ENCODE data around the gene BTBD2. TPM values are rescaled to one million over a fixed set of nuclear protein-coding genes. Genes with fewer than 3 reads are reported as not detected.

Gene BTBD2
- total RNA-seq: 64.8 and 101 TPM in 2 replicates

DNA sequence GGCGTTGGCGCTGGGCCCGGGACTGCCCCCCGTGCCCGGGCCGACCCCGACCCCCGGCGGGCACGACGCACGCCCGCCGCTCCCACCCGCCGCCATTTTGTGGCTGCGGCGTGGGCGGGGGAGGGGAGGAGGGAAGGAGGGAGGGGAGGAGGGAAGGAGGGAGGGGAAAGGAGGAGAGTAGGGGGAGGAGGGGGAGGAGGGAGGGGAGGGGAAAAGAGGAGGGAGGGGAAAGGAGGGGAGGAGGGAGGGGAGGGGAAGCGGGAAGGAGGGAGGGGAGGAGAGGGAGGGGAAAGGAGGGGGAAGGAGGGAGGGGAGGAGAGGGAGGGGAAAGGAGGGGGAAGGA is at the start of gene BTBD2:
Gene BTBD2, minus strand, starts transcription at position 107 of the 343 bp plus-strand sequence. Its CDS starts 11 bp downstream, at position 96.

GRCh38 chr19:2050991-2051772 is 35.7 kb upstream of the BTBD2 start, which contains the start of gene MKNK2:
MKNK2 (minus strand) TSS chr19:2051244; CDS start chr19:2050851, 393 bp downstream.

GRCh38 chr19:1941146-1942077 is 74.1 kb downstream of the BTBD2 start, which contains the start of gene CSNK1G2:
CSNK1G2 (plus strand) TSS chr19:1941172; CDS start chr19:1969773, 28,601 bp downstream.

Other genes starting within 250 kb of the BTBD2 start
- 0.28 and 1.4 TPM in 2 replicates for gene ATP8B3, start 203.4 kb downstream of the BTBD2 start, total RNA-seq
- gene REXO1, start 167.2 kb downstream of the BTBD2 start, total RNA-seq: 16.8 and 22.7 TPM in 2 replicates
- 19.2 and 22.6 TPM in 2 replicates for gene KLF16, start 152.1 kb downstream of the BTBD2 start, total RNA-seq
- gene ABHD17A, start 130.2 kb downstream of the BTBD2 start, total RNA-seq: 126 and 133 TPM in 2 replicates
- 9.6 and 12.4 TPM in 2 replicates for gene ADAT3, start 110.3 kb downstream of the BTBD2 start, total RNA-seq
- 84.6 and 136 TPM in 2 replicates for gene SCAMP4, start 110.3 kb downstream of the BTBD2 start, total RNA-seq
- gene CSNK1G2, start 74.5 kb downstream of the BTBD2 start, total RNA-seq: 79.0 and 82.8 TPM in 2 replicates
- gene MKNK2, start 35.5 kb upstream of the BTBD2 start, total RNA-seq: 348 and 384 TPM in 2 replicates
- 40.6 and 53.2 TPM in 2 replicates for gene MOB3A, start 80.6 kb upstream of the BTBD2 start, total RNA-seq
- 4.3 and 4.4 TPM in 2 replicates for gene IZUMO4, start 81.2 kb upstream of the BTBD2 start, total RNA-seq
- 81.8 and 94.4 TPM in 2 replicates for gene AP3D1, start 135.9 kb upstream of the BTBD2 start, total RNA-seq
- 12.9 and 14.3 TPM in 2 replicates for gene DOT1L, start 148.2 kb upstream of the BTBD2 start, total RNA-seq
- gene PLEKHJ1, start 220.6 kb upstream of the BTBD2 start, total RNA-seq: 83.1 and 83.5 TPM in 2 replicates
- 35.6 and 65.5 TPM in 2 replicates for gene SF3A2, start 221.1 kb upstream of the BTBD2 start, total RNA-seq
- gene AMH, start 233.6 kb upstream of the BTBD2 start, total RNA-seq: 0.35 and 2.1 TPM in 2 replicates
- not detected in 2 replicates for gene JSRP1, start 240.7 kb upstream of the BTBD2 start, total RNA-seq

All from airway epithelial cell (primary cell).